ENCODE measurements around the gene RNLS. TPM values are rescaled to one million over a fixed set of nuclear protein-coding genes. Genes with fewer than 3 reads are reported as not detected.

Gene RNLS
- total RNA-seq, 1 donor from 2014 or later: 8.7 TPM

DNA sequence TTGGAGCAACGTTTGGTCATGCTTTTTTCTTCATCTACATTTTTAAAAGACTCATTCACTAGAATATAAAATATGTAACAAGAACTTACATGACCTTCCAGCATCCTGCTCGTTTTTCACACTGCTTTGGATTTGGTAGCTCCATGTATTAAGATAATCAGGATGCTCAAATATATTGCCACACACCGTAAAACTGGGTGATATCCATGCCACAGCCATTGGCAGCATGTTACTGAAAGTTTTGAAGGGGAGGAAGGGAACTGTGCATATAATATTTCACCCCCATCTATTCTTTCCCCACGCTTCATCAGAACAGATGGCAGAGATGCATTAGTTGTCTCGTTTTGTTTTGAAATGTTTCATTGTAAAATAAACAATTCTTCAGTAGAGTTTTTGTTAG is 158.2 kb downstream of the RNLS start:
- no peak overlapping the region for H3K4me3 ChIP-seq (ENCODE audit: low read depth, low read length)
- DNase-seq (ENCODE audit: low read depth) (no peak), FAIRE-seq (no peak)
- no peaks in the 10 kb centered on the region for H3K36me3 ChIP-seq (ENCODE audit: control insufficient read depth, insufficient read depth, low read length)
- TF ChIP-seq, protein P1, sequence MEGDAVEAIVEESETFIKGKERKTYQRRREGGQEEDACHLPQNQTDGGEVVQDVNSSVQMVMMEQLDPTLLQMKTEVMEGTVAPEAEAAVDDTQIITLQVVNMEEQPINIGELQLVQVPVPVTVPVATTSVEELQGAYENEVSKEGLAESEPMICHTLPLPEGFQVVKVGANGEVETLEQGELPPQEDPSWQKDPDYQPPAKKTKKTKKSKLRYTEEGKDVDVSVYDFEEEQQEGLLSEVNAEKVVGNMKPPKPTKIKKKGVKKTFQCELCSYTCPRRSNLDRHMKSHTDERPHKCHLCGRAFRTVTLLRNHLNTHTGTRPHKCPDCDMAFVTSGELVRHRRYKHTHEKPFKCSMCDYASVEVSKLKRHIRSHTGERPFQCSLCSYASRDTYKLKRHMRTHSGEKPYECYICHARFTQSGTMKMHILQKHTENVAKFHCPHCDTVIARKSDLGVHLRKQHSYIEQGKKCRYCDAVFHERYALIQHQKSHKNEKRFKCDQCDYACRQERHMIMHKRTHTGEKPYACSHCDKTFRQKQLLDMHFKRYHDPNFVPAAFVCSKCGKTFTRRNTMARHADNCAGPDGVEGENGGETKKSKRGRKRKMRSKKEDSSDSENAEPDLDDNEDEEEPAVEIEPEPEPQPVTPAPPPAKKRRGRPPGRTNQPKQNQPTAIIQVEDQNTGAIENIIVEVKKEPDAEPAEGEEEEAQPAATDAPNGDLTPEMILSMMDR (IDR thresholded peaks at IDR 0.05; ENCODE audit: insufficient read depth, low read length, severe bottlenecking): no peak
- no peaks in the 10 kb centered on the region for H3K27me3 ChIP-seq (ENCODE audit: control insufficient read depth, insufficient read depth, low read length)

DNA sequence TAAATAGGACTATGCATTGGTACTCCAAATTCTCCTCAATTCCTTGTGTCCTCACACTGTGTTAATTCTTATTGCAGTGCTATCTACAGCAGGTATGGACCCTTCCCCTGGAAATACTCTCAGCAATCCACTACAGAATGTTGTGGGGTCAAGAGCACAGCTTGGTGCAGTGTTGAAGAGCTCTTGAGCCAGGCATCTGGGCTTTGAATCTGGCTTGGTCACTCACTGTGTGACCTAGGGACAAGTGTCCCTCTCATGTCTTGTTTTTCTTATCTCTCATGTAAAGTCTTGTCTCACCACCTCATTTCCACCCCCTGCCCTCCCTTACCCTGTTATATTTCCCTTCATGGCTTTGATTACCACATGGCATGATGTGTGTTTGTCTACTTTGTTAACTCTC is 159.4 kb downstream of the RNLS start:
- Histone ChIP-seq H3K36me3 (ENCODE audit: control insufficient read depth, insufficient read depth, low read length) (no peaks in the 10 kb centered on the region), H3K27me3 (ENCODE audit: control insufficient read depth, insufficient read depth, low read length) (no peaks in the 10 kb centered on the region), H3K4me3 (ENCODE audit: low read depth, low read length) (no peak overlapping the region)
- FAIRE-seq (no peak), DNase-seq (ENCODE audit: low read depth) (no peak)
- TF ChIP-seq, protein P1 (IDR thresholded peaks at IDR 0.05; ENCODE audit: insufficient read depth, low read length, severe bottlenecking): no peak

DNA sequence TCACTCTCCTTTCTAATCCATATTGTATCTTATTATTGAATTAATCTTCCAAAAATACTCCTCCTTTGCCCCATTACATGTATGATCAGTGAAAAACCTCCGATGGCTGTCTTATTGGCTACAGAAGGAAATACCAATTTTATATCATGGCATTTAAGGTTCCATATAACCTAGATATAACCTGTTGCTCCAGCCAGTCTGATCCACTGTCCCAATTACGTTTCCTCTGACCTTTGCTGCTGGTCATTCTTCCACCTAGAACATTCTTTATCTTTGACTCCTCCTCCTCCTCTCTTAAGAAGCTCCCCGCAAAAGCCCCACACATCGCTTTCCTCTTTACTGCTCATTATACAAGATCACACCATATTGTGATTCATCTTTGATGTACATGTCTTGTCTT is 161.5 kb downstream of the RNLS start:
- H3K4me3 ChIP-seq (ENCODE audit: low read depth, low read length): no peak overlapping the region
- FAIRE-seq (no peak), DNase-seq (ENCODE audit: low read depth) (no peak)
- H3K36me3 ChIP-seq (ENCODE audit: control insufficient read depth, insufficient read depth, low read length): no peaks in the 10 kb centered on the region
- no peaks in the 10 kb centered on the region for H3K27me3 ChIP-seq (ENCODE audit: control insufficient read depth, insufficient read depth, low read length)
- TF ChIP-seq, protein P1 (IDR thresholded peaks at IDR 0.05; ENCODE audit: insufficient read depth, low read length, severe bottlenecking): no peak

DNA sequence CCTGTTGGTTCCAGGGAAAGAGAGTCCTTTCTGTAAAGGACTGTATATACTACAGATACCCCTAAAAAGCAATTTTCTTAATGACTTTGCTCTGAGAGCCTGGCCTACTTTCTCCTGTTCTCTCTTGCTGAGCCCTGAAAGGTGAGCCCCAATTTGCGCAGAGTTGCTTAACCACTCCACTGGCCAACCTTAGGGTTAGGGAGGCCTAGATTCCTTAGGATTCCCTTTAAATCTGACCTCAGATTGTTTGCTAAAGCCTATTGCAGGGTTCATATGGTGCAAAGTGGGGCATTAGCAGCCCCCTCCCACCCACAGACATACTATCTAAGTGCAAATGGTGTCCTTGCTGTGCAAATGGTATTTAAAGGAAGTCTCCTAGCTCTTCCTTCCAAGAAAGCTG is 164.2 kb downstream of the RNLS start:
- H3K4me3 ChIP-seq (ENCODE audit: low read depth, low read length): no peak overlapping the region
- FAIRE-seq (no peak), DNase-seq (ENCODE audit: low read depth) (no peak)
- H3K36me3 ChIP-seq (ENCODE audit: control insufficient read depth, insufficient read depth, low read length): no peaks in the 10 kb centered on the region
- TF ChIP-seq, protein P1 (IDR thresholded peaks at IDR 0.05; ENCODE audit: insufficient read depth, low read length, severe bottlenecking): no peak
- no peaks in the 10 kb centered on the region for H3K27me3 ChIP-seq (ENCODE audit: control insufficient read depth, insufficient read depth, low read length)

DNA sequence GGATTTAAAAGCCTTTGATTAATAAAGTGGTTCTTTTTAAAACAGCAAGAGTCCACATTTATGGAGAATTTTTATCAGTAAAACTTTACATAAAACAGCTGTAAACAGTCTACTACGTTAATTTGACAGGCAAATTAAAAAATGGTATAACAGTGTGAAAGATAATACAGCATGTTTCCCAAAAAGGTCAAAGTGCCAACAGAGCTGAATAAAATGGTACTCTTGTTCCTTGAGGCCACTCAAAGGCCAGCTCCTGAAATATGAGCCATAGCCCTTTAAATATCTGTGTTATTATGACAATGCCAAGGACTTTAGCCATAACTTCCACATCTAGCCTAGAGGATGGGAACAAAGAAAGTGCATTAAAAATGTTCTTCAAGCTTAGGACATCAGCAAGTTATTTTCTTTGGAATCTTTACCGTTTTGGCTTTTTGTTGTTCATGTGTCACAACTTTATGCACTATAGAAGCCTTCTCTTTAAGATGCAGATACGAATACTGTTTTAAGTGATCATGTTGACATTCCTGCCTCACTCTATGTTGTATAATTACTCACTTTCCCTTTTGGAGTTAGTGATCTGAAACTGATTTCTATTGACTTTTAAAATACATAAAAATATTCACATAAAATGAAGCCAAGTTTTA is 165.6 kb downstream of the RNLS start:
- H3K36me3 ChIP-seq (ENCODE audit: control insufficient read depth, insufficient read depth, low read length): no peaks in the 10 kb centered on the region
- TF ChIP-seq, protein P1 (IDR thresholded peaks at IDR 0.05; ENCODE audit: insufficient read depth, low read length, severe bottlenecking): no peak
- no peak for DNase-seq (ENCODE audit: low read depth)
- H3K4me3 ChIP-seq (ENCODE audit: low read depth, low read length): no peak overlapping the region
- FAIRE-seq: no peak
- H3K27me3 ChIP-seq (ENCODE audit: control insufficient read depth, insufficient read depth, low read length): no peaks in the 10 kb centered on the region

DNA sequence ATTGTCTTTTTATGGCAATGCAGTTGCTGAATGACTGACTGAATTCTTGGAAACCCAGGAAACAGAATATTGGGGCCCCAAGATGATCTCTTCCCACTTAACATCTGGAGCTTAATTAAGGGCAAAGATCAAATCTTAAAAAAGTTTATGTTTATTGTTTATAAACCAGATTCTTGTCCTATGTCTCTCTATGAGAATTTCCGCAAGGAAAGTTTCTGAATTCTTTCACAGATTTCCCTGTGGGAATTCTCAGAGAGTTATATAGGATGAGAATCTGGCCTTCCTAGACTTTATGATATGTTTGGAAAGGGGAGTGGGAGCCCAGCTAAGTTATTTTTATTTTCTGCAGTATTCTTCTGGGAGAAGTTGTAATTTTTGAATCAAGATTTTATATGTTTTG is 166.3 kb downstream of the RNLS start:
- DNase-seq (ENCODE audit: low read depth) (no peak), FAIRE-seq (no peak)
- Histone ChIP-seq H3K36me3 (ENCODE audit: control insufficient read depth, insufficient read depth, low read length) (no peaks in the 10 kb centered on the region), H3K4me3 (ENCODE audit: low read depth, low read length) (no peak overlapping the region), H3K27me3 (ENCODE audit: control insufficient read depth, insufficient read depth, low read length) (no peaks in the 10 kb centered on the region)
- TF ChIP-seq, protein P1 (IDR thresholded peaks at IDR 0.05; ENCODE audit: insufficient read depth, low read length, severe bottlenecking): no peak
